Endodermal cell (in vitro differentiated cells): Measurements from ENCODE around the gene IQGAP1. TPM values are rescaled to one million over a fixed set of nuclear protein-coding genes. Genes with fewer than 3 reads are reported as not detected.

ENCODE experiments used
- DNase-seq: peaks from one replicate; pipeline ENCODE4 v3.0.0-alpha.2; 2017
- H3K27ac ChIP-seq: 2 replicates; pipeline ENCODE4 v1.5.1; 2013; ENCODE audit warnings: mild to moderate bottlenecking, low read depth, low read length, moderate library complexity
- H3K27me3 ChIP-seq: 2 replicates; pipeline ENCODE4 v1.6.1; 2013; ENCODE audit warnings: mild to moderate bottlenecking, low read length, moderate library complexity; ENCODE audit not compliant: insufficient read depth, control insufficient read depth, poor library complexity, severe bottlenecking
- H3K36me3 ChIP-seq: 2 replicates; pipeline ENCODE4 v1.7.0; 2013; ENCODE audit warnings: mild to moderate bottlenecking, low read length, moderate library complexity; ENCODE audit not compliant: control insufficient read depth, insufficient read depth
- H3K4me1 ChIP-seq: one replicate; pipeline ENCODE4 v1.7.0; 2013; ENCODE audit warnings: low read length; ENCODE audit not compliant: control insufficient read depth, insufficient read depth
- H3K4me3 ChIP-seq: 2 replicates; pipeline ENCODE4 v1.5.1; 2013; ENCODE audit warnings: mild to moderate bottlenecking, low read length, moderate library complexity
- H3K9ac ChIP-seq: 2 replicates; pipeline ENCODE4 v1.6.1; 2013; ENCODE audit warnings: mild to moderate bottlenecking, low read length, moderate library complexity; ENCODE audit not compliant: poor library complexity, severe bottlenecking; ENCODE audit errors: extremely low read depth
- H3K9me3 ChIP-seq: 2 replicates; pipeline ENCODE4 v1.6.1; 2013; ENCODE audit warnings: mild to moderate bottlenecking, low read length, moderate library complexity; ENCODE audit not compliant: control insufficient read depth
- H3K27ac Mint-ChIP-seq: 2 replicates; pipeline ENCODE4 v1.8.0; 2020; ENCODE audit warnings: mixed read lengths
- H3K27me3 Mint-ChIP-seq: 2 replicates; pipeline ENCODE4 v1.8.0; 2021; ENCODE audit warnings: mild to moderate bottlenecking, mixed read lengths; ENCODE audit not compliant: insufficient read depth
- H3K36me3 Mint-ChIP-seq: 2 replicates; pipeline ENCODE4 v1.8.0; 2020; ENCODE audit warnings: low read depth, mixed read lengths
- H3K4me1 Mint-ChIP-seq: 2 replicates; pipeline ENCODE4 v1.8.0; 2020; ENCODE audit warnings: mixed read lengths
- H3K4me3 Mint-ChIP-seq: 2 replicates; pipeline ENCODE4 v1.8.0; 2020; ENCODE audit warnings: mild to moderate bottlenecking, moderate library complexity, mixed read lengths
- H3K9me3 Mint-ChIP-seq: 2 replicates; pipeline ENCODE4 v1.8.0; 2020; ENCODE audit warnings: mild to moderate bottlenecking, mixed read lengths
- CTCF ChIP-seq: fragments of 200-600 bp; sonication (generic); conservative IDR thresholded peaks from 2 replicates; pipeline ENCODE4 v1.5.0; 2021; ENCODE audit warnings: antibody characterized with exemption, mild to moderate bottlenecking
- WGBS, 2 experiments: methylation state at CpG; one replicate each; pipeline versions ENCODE4 v1.1.5 to v1.1.7; 2013; ENCODE audit warnings: missing lambda C conversion rate in 2 of 2, mixed read lengths in 1 of 2; ENCODE audit not compliant: insufficient coverage in 1 of 2, insufficient read length in 1 of 2; 5-methylcytosine and 5-hydroxymethylcytosine counted together
- total RNA-seq, 2 donors: library from RNA; stranded (reverse); fragmentation: NEBNext Ultra II Directional in 1 of 2; extraction: Animal tissue kit (Norgen Biotek cat#: 25700) in 1 of 2; gene quantifications; 2 replicates in 1 of 2; 3 replicates in 1 of 2; pipeline ENCODE4 v1.2.1, GENCODE V29; 2021

IQGAP1 gene
- total RNA-seq, 2 donors from 2014 or later, result 94.4 to 124 TPM

DNA sequence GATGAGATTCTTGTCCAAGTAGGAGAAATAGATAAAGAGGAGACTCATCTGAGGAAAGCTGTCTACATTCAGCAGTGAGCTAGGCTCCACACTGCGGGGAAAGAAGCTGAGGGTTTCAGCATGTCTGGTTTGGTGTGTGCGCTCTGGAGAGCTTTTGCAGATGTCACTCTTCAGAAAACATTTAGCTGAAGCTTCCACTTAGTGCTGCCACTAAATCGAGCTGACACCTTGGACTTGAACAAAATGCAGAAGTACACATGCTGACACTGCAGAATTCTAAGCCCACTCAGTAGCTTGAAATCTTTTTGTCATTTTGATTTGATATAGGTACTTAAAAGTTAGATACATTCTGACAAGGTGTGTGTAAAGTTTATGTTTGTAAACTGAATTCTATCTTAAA lies 109.3 kb downstream of the IQGAP1 start:
- Histone ChIP-seq H3K27ac (no peak overlapping the region), H3K9me3 (no peaks in the 10 kb centered on the region), H3K4me1 (no peaks in the 10 kb centered on the region), H3K4me3 (no peak overlapping the region), H3K9ac (no peak overlapping the region), H3K27me3 (no peaks in the 10 kb centered on the region), H3K36me3 (peaks cover 87% of the 10 kb centered on the region)
- Mint-ChIP-seq H3K4me3 (no peak overlapping the region), H3K9me3 (no peaks in the 10 kb centered on the region), H3K27me3 (no peaks in the 10 kb centered on the region), H3K4me1 (no peaks in the 10 kb centered on the region), H3K27ac (no peak overlapping the region), H3K36me3 (peaks cover 76% of the 10 kb centered on the region)
- 94 to 95% methylated on average over 3 of the region's 3 CpGs for WGBS, 2 experiments
- no peak for TF ChIP-seq CTCF
- DNase-seq, result no peak

DNA sequence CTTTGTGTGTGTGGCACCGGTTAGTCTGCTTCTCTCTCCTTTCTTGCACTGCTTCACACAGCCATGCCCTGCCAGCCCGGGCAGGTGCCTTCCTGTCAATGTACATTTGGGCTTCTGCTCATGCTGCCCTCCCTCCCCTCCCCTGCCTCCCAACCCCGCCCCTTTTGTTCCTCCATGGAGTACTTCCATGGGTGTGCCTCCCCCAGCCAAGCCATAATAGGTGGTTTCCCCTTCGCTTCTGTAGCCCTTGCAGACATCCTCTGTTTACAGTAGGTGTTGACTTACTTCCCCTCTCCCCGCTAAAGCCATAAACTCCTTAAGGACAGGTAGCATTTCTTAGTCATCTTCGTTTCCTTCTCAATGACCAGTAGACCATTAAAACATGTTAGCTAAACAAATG lies 109.9 kb downstream of the IQGAP1 start:
- Mint-ChIP-seq H3K4me1 (no peaks in the 10 kb centered on the region), H3K9me3 (no peaks in the 10 kb centered on the region), H3K36me3 (peaks cover 73% of the 10 kb centered on the region), H3K27me3 (no peaks in the 10 kb centered on the region), H3K4me3 (no peak overlapping the region), H3K27ac (no peak overlapping the region)
- Histone ChIP-seq H3K27me3 (no peaks in the 10 kb centered on the region), H3K27ac (no peak overlapping the region), H3K36me3 (peaks cover 84% of the 10 kb centered on the region), H3K9me3 (no peaks in the 10 kb centered on the region), H3K4me1 (no peaks in the 10 kb centered on the region), H3K4me3 (no peak overlapping the region), H3K9ac (no peak overlapping the region)
- WGBS, 2 experiments, result 96 to 100% methylated on average over 3 to 6 of the region's 6 CpGs
- DNase-seq, result no peak
- TF ChIP-seq CTCF, result no peak

DNA sequence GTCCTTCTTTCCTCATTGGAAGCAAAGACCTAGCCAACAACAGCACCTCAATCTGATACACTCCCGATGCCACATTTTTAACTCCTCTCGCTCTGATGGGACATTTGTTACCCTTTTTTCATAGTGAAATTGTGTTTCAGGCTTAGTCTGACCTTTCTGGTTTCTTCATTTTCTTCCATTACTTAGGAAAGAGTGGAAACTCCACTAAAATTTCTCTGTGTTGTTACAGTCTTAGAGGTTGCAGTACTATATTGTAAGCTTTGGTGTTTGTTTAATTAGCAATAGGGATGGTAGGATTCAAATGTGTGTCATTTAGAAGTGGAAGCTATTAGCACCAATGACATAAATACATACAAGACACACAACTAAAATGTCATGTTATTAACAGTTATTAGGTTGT lies 112.1 kb downstream of the IQGAP1 start:
- Histone ChIP-seq H3K9me3 (no peaks in the 10 kb centered on the region), H3K27me3 (no peaks in the 10 kb centered on the region), H3K9ac (no peak overlapping the region), H3K4me1 (no peaks in the 10 kb centered on the region), H3K36me3 (peaks cover 63% of the 10 kb centered on the region), H3K27ac (no peak overlapping the region), H3K4me3 (no peak overlapping the region)
- Mint-ChIP-seq H3K27ac (no peak overlapping the region), H3K4me3 (no peak overlapping the region), H3K4me1 (no peaks in the 10 kb centered on the region), H3K9me3 (no peaks in the 10 kb centered on the region), H3K36me3 (peaks cover 56% of the 10 kb centered on the region), H3K27me3 (no peaks in the 10 kb centered on the region)
- no peak for TF ChIP-seq CTCF
- no peak for DNase-seq
- 97% methylated on average over 2 of the region's 2 CpGs; no CpG with 5 or more reads in 1 of the 2 experiments for WGBS, 2 experiments
